Mucosa of gallbladder (tissue), 1 donor: ENCODE data around the gene TRIM29. TPM values are rescaled to one million over a fixed set of nuclear protein-coding genes. Genes with fewer than 3 reads are reported as not detected.

Experiments used
- DNase-seq: peaks from one replicate; pipeline ENCODE4 v3.0.0-alpha.2; 2020; ENCODE audit warnings: low spot score
- total RNA-seq: library from RNA; stranded (reverse); gene quantifications from one replicate; pipeline ENCODE4 v1.2.1, GENCODE V29; 2021
- donor health status: DM: no; HTN: no; CAD: no.

Gene TRIM29
- total RNA-seq, 1 donor from 2014 or later: 13.5 TPM

DNA sequence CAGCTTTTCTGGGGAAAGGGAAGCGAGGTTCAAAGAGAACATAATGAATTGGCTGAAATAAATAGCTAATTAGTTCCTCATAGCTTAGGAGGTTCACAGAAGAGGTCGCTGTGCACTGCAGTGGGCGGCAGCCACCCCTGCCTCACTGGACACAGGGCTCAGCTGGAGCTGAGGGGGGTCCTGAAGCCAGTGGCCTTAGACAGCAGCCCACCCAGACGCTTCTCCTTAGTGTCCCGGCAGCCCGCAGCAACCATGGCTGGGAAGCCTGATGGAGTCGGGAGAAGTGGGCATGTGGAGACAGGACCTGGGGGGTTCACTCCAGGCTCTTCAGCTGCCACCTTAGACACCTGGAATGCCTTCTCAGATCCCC is 75.4 kb downstream of the TRIM29 start:
- DNase-seq: no peak

DNA sequence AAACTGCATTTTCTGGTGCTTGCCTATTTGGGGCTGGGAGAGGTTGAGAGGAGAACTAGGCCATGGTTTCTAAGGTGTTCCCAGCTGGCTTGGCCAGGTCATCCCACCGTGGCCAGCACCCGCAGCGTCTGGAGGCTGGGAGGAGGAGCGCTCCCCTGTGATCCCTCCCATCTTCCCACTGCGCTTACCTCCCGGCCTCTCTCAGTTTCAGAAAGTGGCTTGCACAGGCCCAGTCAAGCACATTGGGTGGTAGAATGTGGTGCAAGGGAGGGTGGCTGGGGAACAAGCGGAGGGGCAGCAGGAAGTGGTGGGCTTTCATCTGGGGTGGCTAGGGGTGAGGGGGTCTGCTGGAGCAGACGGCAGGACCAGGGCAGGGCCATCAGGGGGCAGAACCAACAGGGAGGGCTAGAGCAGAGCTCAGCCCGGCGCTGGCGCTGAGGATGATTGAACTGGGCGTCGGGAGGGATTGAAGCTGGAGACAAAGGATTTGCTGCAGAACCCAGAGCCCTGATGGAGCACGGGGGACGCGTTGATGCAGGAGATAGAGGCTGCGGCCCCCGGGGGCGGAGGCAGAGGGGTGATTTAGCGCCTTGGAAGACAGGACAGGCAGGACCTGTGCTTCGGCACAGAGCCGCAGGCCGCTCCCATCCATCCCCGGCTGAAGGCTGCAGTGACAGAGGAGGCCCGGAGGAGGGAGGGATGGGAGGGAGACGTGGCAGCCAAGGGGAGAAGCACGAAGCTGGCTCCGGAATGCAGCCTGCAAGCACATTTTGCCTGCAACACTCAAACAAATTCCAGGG is 76.0 kb downstream of the TRIM29 start:
- no peak for DNase-seq

Other genes starting within 250 kb of the TRIM29 start
- 123 TPM for gene OAF, start 72.9 kb upstream of the TRIM29 start, total RNA-seq
- gene POU2F3, start 102.0 kb upstream of the TRIM29 start, total RNA-seq: 6.5 TPM
- gene TLCD5, start 187.2 kb upstream of the TRIM29 start, total RNA-seq: 9.8 TPM
- 127 TPM for gene ARHGEF12, start 198.3 kb upstream of the TRIM29 start, total RNA-seq